H54 (cell line): ENCODE data around the gene NKAIN1.
"Not testable (repeated sequence)": the region's sequence is repeated elsewhere in the genome, so short reads cannot be mapped to it uniquely, and the experiment has no call there.

Experiments
- DNase-seq: peaks from one replicate; pipeline ENCODE4 v3.0.0; 2011; ENCODE audit warnings: low spot score, mixed read lengths; ENCODE audit not compliant: insufficient read length
- FAIRE-seq: peaks from 3 replicates; lab custom pipeline; 2011; peaks lifted over from hg19 to GRCh38; lab: Jason Lieb, UNC
- POLR2A ChIP-seq: IDR thresholded peaks from 2 replicates; pipeline ENCODE4 v1.6.1; 2011; ENCODE audit warnings: low read depth, mild to moderate bottlenecking, low read length

Gene NKAIN1

GRCh38 chr1:31239653-31240241 lies at the start of gene NKAIN1:
NKAIN1 (minus strand) TSS chr1:31239887; CDS start chr1:31239547, 340 bp downstream.
- no peak for TF ChIP-seq POLR2A
- FAIRE-seq (no peak), DNase-seq (no peak)

DNA sequence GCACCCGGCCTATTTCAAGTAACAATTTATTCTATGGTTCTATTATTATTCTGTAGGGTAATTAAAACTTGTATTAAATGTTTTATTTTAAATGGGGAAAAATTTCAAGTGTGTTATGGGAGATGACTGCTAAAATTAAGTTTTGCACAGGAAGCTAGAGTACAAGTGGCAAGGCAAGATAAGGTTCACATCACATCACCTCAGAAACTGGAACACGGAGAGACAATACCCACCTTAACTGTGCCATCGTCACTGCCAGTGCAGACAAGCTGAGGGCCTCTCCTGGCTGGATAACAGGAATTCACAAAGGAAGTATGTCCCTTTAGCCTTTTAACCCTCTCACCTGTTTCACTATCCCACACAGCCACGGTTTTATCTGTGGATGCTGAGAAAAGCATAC lies 49.3 kb upstream of the NKAIN1 start:
- no peak for DNase-seq
- FAIRE-seq: no peak
- TF ChIP-seq POLR2A: no peak

DNA sequence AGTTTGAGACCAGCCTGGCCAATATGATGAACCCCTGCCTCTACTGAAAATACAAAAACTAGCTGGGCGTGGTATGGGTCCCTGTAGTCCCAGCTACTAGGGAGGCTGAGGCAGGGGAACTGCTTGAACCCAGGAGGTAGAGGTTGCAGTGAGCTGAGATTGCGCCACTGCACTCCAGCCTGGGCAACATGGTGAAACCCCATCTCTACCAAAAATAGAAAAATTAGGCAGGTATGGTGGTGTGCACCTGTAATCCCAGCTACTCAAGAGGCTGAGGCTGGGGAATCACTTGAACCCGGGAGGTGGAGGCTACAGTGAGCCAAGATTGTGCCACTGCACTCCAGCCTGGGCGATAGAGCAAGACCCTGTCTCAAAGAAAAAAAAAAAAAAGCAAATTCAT lies 48.1 kb upstream of the NKAIN1 start:
- not testable (repeated sequence) for FAIRE-seq, DNase-seq

- not testable (repeated sequence) for FAIRE-seq, DNase-seq
These were observed 42.7 kb upstream of the NKAIN1 start for GRCh38 chr1:31282426-31282825.

DNA sequence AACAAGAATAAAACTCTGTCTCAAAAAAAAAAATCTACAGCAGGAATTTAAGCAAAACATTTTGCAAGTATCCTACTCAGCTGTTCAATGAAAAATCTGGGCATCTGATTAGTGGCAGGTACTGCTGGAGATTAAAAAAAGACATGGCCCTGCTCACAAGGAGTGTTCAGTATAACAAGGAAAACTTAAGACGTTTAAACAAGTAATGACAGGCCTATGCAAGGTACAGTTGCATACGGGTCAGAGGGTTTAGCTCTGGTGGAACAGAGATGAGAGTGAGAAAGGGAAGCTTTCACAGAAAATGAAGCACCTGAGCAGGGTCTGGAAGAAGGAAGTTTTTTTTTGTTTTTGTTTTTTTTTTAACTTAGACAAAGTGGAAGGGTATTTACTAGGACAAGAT lies 33.9 kb upstream of the NKAIN1 start:
- no peak for FAIRE-seq
- no peak for TF ChIP-seq POLR2A
- no peak for DNase-seq

GRCh38 chr1:31272369-31272768 lies 32.7 kb upstream of the NKAIN1 start:
- no peak for FAIRE-seq
- TF ChIP-seq POLR2A: no peak
- no peak for DNase-seq

DNA sequence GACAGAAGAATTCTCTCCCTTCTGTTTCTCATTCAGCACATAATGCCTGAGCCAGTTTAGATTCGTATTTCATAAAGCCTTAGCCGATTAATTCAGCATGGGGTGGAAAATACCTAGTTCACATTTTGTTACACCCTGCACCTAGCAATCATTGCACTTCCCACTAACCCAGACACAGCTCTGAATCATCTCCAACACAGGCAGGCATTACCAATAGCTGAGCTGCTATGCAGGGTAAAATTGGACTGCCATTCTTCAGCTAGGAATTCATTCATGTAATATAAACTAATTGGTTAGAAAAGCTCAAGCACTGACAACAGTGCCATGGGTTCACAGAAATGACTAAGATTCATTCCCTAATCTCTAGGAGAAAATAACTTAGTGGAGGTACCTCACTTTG lies 26.9 kb upstream of the NKAIN1 start:
- FAIRE-seq (no peak), DNase-seq (no peak)
- no peak for TF ChIP-seq POLR2A

DNA sequence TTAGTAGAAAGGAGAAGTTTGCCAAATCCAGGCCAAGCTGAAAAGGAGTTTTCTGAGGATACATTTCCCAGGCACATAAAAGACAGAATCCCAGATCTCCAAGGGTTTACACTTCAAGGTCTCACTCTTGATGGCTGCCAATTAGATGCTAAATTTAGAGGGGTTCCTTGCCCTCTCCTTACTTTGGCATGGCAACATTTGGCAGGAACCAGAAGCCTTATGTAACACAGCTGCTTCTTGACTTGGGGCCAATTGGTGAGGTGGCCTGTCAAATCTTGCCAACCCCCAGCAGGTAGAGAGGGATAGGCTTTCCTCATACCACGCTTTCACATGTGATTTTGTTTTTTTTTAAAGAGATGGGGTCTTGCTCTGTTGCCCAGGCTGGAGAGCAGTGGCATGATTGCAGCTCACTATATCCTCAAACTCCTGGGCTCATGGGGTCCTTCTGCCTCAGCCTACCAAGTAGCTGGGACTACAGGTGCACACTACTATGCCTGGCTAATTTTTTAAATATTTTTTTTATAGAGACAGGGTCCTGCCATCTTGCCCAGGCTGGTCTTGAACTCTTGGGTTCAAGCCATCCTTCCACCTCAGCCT lies 25.2 kb upstream of the NKAIN1 start:
- DNase-seq (no peak), FAIRE-seq (no peak)
- TF ChIP-seq POLR2A: no peak

GRCh38 chr1:31263408-31263807 lies 23.7 kb upstream of the NKAIN1 start:
- DNase-seq (no peak), FAIRE-seq (peak; percentile 27)
- TF ChIP-seq POLR2A: no peak

DNA sequence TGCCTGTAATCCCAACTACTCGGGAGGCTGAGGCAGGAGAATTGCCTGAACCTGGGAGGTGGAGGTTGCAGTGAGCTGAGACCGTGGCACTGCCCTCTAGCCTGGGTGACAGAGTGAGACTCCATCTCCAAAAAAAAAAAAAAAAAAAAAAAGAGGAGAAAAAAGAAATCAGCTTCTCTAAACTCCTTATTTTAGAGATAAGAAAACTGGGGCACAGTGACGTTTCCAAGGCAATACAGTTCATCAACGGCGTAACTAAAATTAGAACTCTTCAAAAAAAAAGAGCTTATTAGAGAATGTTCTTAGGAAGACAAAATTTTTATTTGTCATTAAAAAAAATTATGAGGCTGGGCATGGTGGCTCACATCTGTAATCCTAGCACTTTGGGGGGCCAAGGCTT lies 22.7 kb upstream of the NKAIN1 start:
- DNase-seq, FAIRE-seq: not testable (repeated sequence)

DNA sequence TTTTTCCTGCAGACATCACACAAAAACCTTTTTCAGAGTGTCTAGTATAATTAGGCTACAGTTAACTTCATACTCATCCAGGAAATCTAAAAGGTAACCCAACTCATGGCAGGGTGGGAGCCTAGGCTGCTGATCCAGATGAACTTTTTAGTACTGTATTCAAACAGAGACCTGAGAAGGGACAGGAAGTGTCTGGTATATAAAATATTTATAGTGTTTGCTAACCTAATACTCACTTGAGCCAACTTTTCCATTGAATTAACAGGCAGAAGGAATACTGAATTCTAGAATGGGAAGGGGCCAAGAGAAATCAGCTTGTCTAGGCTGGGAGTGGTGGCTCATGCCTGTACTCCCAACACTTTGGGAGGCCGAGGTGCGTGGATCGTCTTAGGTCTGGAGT lies 22.2 kb upstream of the NKAIN1 start:
- FAIRE-seq (no peak), DNase-seq (no peak)
- TF ChIP-seq POLR2A: no peak

GRCh38 chr1:31259746-31260145 lies 20.1 kb upstream of the NKAIN1 start:
- TF ChIP-seq POLR2A: no peak
- DNase-seq (no peak), FAIRE-seq (no peak)

GRCh38 chr1:31258581-31258980 lies 18.9 kb upstream of the NKAIN1 start:
- FAIRE-seq (no peak), DNase-seq (no peak)
- TF ChIP-seq POLR2A: no peak

DNA sequence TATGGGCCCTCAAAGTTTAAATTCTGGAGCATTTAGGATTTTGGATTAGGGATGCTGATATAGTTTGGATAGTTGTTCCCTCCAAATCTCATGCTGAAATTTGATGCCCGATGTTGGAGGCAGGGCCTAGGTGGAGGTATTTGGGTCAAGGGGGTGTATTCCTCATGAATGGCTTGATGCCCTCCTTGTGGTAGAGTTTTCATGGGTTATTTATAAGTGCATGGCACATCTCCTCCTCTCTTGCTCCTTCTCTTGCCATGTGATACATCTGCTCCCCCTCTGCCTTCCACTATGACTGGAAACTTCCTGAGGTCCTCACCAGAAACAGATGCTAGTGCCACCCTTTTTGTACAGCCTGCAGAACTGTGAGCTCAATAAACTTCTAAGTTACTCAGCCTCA lies 17.5 kb upstream of the NKAIN1 start:
- DNase-seq (no peak), FAIRE-seq (no peak)
- TF ChIP-seq POLR2A: no peak

DNA sequence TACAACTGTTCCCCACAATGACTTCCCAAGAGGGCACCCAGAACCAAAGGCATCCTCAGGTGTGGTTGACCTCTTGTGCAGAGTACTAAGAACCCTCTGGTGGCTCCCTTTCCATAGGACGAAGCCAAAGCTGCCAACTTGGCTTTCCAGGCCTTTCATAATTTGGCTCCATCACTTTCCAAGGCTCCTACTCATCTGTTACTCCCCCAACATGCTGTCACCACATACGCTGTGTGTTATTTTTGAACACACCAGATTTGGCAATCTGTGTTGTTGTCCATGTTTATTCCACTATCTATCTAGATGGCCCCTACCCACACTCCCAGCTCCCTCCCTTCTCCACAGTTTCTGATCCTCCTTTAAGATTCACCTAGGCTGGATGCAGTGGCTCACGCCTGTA lies 10.2 kb upstream of the NKAIN1 start:
- DNase-seq: no peak
- TF ChIP-seq POLR2A: no peak
- no peak for FAIRE-seq
